Muscle of leg (tissue), 11 donors: ENCODE measurements around the gene TRIO. TPM values are rescaled to one million over a fixed set of nuclear protein-coding genes. Genes with fewer than 3 reads are reported as not detected.
A peak's percentile ranks its signal among the peaks of the same experiment; 100 is the strongest.

Experiments
- DNase-seq: peaks from one replicate; pipeline ENCODE4 v3.0.0; 2013
- H3K27ac ChIP-seq: one replicate; pipeline ENCODE4 v1.5.1; 2013; ENCODE audit warnings: mild to moderate bottlenecking, low read length, control low read depth
- H3K27me3 ChIP-seq: one replicate; pipeline ENCODE4 v1.6.1; 2013; ENCODE audit warnings: low read length; ENCODE audit not compliant: control insufficient read depth, insufficient read depth
- H3K36me3 ChIP-seq: one replicate; pipeline ENCODE4 v1.6.1; 2013; ENCODE audit warnings: low read length; ENCODE audit not compliant: control insufficient read depth, insufficient read depth
- H3K4me1 ChIP-seq: one replicate; pipeline ENCODE4 v1.6.1; 2013; ENCODE audit warnings: low read length; ENCODE audit not compliant: control insufficient read depth, insufficient read depth
- H3K4me3 ChIP-seq: one replicate; pipeline ENCODE4 v1.5.1; 2013; ENCODE audit warnings: low read length, control low read depth
- H3K9me3 ChIP-seq: replicated peaks from 2 replicates; pipeline ENCODE4 v1.6.1; 2013; ENCODE audit warnings: low read depth, low read length; ENCODE audit not compliant: control insufficient read depth
- WGBS: methylation state at CpG from one replicate; pipeline ENCODE4 v1.1.5; 2013; ENCODE audit warnings: missing lambda C conversion rate; ENCODE audit not compliant: insufficient coverage; 5-methylcytosine and 5-hydroxymethylcytosine counted together
- polyA plus RNA-seq, 8 donors: library from polyadenylated mRNA; unstranded; fragments of 120-200 nt; gene quantifications; one replicate each; pipeline versions ENCODE4 v1.2.1 to v1.2.3, GENCODE V29; 2013; ENCODE audit warnings: inconsistent platforms in 1 of 8, low replicate concordance in 1 of 8; ENCODE audit not compliant: insufficient read length in 8 of 8, insufficient read depth in 1 of 8
- total RNA-seq: library from RNA; stranded (reverse); fragments of 120-200 nt; gene quantifications from one replicate; pipeline ENCODE4 v1.2.4, GENCODE V29; 2013

Gene TRIO
- total and polyA plus RNA-seq, 9 donors, result 124 to 219 (median 168) TPM

DNA sequence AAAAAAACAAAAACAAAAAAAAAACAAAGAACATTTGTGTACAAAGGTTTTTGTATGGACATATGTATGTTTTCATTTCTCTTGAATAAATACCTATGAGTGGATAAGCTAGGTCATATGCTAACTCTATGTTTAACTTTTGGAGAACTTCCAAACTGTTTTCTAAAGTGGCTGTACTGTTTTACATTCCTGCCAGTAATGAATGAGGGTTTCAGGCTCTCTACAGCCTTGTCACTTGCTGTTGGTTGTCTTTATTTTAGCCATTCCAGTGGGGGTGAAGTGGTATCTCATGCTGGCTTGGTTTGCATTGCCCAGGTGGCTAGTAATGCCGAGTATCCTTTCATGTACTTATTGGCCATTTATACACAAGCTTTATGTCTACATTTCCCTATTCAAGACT, 9.1 kb upstream of the TRIO start:
- WGBS, result no CpG with 5 or more reads among the region's 1 CpG
- peaks cover 24% of the 10 kb centered on the region for H3K4me1 ChIP-seq
- DNase-seq, result no peak
- H3K36me3 ChIP-seq, result no peaks in the 10 kb centered on the region
- peaks cover 2% of the 10 kb centered on the region for H3K9me3 ChIP-seq
- no peak overlapping the region for H3K27ac ChIP-seq
- no peak overlapping the region for H3K4me3 ChIP-seq
- no peaks in the 10 kb centered on the region for H3K27me3 ChIP-seq

DNA sequence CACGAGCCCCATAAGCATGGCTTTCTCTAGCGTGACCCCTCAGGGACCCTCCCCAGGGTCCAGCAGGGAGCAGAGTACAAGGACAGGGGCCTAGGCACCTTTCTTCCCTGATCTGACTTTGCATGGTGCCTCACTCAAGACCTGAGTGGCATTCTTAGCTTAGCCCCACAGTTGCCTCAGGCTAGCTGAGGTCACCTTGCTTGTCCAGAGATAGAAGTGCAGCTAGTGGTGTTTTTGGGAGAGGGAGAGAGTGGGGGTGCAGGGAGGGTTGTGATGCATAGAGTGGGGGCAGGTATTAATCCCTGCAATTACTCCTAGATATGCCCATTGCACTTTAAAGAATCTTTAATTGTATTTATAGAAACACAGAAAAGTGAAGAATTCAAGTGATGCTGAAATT, 8.4 kb upstream of the TRIO start:
- Histone ChIP-seq H3K27me3 (no peaks in the 10 kb centered on the region), H3K9me3 (peaks cover 2% of the 10 kb centered on the region), H3K36me3 (no peaks in the 10 kb centered on the region), H3K4me3 (no peak overlapping the region), H3K4me1 (peaks cover 27% of the 10 kb centered on the region), H3K27ac (no peak overlapping the region)
- no peak for DNase-seq
- 84% methylated on average over 2 of the region's 2 CpGs for WGBS

DNA sequence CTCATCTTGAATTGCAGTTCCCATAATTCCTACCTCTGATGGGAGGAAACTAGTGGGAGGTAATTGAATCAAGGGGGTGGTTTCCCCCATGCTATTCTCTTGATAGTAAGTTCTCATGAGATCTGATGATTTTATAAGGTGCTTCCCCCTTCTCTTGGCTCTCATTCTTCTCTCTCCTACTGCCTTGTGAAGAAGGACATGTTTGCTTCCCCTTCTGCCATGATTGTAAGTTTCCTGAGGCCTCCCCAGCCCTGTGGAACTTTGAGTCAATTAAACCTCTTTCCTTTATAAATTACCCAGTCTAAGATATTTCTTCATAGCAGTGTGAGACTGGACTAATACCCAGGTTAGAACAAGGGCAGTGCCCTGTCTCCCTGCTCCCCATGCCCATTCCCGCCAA, 7.5 kb upstream of the TRIO start:
- no peak overlapping the region for H3K4me3 ChIP-seq
- no CpG with 5 or more reads among the region's 1 CpG for WGBS
- DNase-seq, result no peak
- peaks cover 2% of the 10 kb centered on the region for H3K9me3 ChIP-seq
- H3K36me3 ChIP-seq, result no peaks in the 10 kb centered on the region
- H3K27ac ChIP-seq, result no peak overlapping the region
- peaks cover 32% of the 10 kb centered on the region for H3K4me1 ChIP-seq
- H3K27me3 ChIP-seq, result no peaks in the 10 kb centered on the region

DNA sequence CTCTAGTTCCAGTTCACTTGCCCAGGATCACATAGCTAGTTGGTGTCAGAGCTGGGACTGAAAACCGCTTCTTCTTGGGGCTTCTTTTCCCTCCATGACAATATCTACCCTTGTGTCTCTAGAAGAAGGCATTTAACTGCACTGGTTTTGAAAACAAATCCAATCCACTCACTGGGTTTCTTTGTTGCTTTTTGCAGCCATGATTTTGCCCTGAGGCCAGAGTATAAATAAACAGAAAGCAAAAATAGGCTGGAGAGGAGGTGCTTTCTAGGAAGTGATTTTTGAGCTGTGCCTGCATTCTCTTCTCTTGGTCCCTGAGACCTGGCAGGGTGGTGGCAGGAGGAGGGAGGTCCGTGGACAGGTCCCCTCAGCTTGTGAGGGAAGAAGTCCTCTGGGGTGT, 6.9 kb upstream of the TRIO start:
- Histone ChIP-seq H3K27me3 (no peaks in the 10 kb centered on the region), H3K4me3 (no peak overlapping the region), H3K36me3 (no peaks in the 10 kb centered on the region), H3K9me3 (peaks cover 2% of the 10 kb centered on the region), H3K27ac (no peak overlapping the region), H3K4me1 (peaks cover 35% of the 10 kb centered on the region)
- WGBS, result 77% methylated on average over 2 of the region's 2 CpGs
- DNase-seq, result no peak

DNA sequence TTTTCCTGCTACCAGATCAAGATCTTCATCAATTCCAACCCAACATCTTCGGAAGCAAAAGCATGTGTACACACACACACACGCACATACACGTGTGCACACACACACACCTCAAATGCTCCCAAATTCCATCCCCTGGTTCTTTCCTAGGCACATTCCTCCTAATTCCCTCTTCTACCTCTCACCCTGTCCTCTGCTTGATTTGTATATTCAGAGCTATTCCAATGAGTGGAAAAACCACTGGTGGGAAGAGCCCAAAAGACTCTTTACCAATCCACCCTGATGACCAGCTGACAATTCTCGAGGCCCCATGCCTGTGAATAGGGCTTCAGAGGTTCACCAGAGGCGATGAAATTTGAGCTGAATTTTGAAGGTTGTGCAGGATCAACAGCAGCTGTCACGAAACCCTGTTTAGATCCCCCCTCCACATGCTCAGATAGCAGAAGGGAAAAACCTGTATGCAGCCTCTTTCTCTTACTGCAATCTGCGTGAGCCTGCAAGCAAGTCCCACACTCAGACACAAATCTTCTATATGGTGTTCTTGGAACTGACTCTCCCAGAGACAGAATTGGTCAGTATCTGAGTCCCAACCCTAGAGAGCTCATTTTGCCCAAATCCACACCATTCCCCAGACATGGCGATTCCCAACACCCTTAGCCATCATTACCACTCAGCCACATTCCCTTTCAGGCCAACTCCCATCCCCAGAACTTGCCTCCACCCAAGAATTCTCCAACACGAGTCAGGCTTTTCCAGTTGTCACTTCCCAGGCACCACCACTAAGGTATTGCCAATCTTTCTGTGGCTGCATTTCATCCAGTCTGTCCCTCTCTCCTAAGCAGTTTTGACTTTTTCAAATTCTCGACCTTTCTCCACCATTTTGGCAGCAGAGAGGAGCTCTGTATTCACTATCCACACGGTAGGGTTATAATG, 4.3 kb upstream of the TRIO start:
- 67% methylated on average over 6 of the region's 11 CpGs for WGBS
- H3K27ac ChIP-seq, result peak overlapping the region; percentile 89
- peaks cover 2% of the 10 kb centered on the region for H3K27me3 ChIP-seq
- H3K9me3 ChIP-seq, result peaks cover 2% of the 10 kb centered on the region
- peaks cover 40% of the 10 kb centered on the region for H3K4me1 ChIP-seq
- H3K4me3 ChIP-seq, result no peak overlapping the region
- H3K36me3 ChIP-seq, result no peaks in the 10 kb centered on the region
- DNase-seq, result peak; percentile 78

DNA sequence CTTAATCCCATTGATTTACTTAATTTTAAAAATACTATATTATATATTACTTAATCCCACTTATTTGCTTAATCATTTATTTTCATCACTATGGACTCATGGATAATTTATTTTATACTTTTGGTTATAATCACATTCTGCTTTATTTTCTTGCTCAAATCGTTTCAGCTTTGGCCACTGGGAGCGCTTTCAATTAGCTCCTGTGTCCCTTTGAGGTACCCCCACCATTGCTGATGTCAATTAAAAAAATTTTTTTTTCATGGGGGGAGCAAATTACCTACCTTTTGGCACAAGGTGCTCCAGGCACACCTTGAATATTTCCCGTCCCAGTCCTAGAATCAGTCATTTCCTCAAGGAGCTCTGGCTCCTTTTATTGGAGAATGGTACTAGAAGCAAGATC, 1.4 kb upstream of the TRIO start:
- no peak for DNase-seq
- no peaks in the 10 kb centered on the region for H3K36me3 ChIP-seq
- peaks cover 42% of the 10 kb centered on the region for H3K4me1 ChIP-seq
- no peaks in the 10 kb centered on the region for H3K9me3 ChIP-seq
- WGBS, result no CpG with 5 or more reads among the region's 3 CpGs
- H3K4me3 ChIP-seq, result no peak overlapping the region
- peak overlapping the region; percentile 52 for H3K27ac ChIP-seq
- H3K27me3 ChIP-seq, result peaks cover 2% of the 10 kb centered on the region

DNA sequence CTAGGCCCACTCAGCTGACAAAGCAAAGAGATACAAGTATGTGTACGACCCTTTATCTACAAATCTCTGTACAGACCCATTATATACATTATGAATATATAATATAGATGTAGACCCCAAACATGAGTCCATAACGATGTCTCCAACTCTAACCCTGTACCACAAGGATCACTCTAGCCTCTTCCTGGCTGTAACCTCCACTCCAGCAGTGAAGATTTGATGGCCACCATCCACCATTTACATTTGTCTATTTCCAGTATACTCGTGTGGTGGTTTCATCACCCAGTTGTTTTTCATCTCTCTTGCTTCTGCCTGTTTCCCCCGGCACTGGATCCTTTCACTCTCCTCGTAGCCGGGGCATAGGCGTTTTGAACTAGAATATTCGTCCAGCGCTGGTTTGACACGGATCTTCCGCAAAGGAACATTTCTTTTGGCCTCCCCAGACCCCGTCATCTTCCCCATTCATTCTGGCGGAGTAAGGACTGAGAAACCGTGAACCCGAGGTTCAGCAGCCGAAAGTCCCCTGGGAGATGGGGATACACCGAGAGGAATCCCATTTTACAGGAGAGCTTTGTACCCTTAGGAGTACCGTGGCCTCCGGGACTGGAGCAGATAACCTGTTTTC, 828 bp upstream of the TRIO start:
- Histone ChIP-seq H3K27ac (peak overlapping the region; percentile 85), H3K9me3 (no peaks in the 10 kb centered on the region), H3K4me3 (peak overlapping the region; percentile 72), H3K36me3 (no peaks in the 10 kb centered on the region), H3K4me1 (peaks cover 46% of the 10 kb centered on the region), H3K27me3 (peaks cover 2% of the 10 kb centered on the region)
- DNase-seq, result no peak
- WGBS, result 9% methylated on average over 15 of the region's 19 CpGs

DNA sequence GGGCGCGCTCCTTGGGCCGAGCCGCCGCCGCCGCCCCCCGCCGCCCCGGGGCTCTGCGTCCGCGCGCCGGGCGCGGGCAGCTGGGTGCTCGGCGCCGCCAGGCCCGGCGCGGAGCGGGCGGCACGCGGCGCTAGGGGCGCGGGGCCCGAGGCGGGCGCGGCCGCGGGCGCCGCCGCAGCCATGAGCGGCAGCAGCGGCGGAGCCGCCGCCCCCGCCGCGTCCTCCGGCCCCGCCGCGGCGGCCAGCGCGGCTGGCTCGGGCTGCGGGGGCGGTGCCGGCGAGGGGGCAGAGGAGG, 351 bp downstream of the TRIO start:
- Histone ChIP-seq H3K27ac (peak overlapping the region; percentile 83), H3K36me3 (no peaks in the 10 kb centered on the region), H3K9me3 (no peaks in the 10 kb centered on the region), H3K27me3 (peaks cover 2% of the 10 kb centered on the region), H3K4me3 (peak overlapping the region; percentile 93), H3K4me1 (peaks cover 50% of the 10 kb centered on the region)
- no peak for DNase-seq
- WGBS, result under 1% methylated on average over 59 of the region's 59 CpGs

DNA sequence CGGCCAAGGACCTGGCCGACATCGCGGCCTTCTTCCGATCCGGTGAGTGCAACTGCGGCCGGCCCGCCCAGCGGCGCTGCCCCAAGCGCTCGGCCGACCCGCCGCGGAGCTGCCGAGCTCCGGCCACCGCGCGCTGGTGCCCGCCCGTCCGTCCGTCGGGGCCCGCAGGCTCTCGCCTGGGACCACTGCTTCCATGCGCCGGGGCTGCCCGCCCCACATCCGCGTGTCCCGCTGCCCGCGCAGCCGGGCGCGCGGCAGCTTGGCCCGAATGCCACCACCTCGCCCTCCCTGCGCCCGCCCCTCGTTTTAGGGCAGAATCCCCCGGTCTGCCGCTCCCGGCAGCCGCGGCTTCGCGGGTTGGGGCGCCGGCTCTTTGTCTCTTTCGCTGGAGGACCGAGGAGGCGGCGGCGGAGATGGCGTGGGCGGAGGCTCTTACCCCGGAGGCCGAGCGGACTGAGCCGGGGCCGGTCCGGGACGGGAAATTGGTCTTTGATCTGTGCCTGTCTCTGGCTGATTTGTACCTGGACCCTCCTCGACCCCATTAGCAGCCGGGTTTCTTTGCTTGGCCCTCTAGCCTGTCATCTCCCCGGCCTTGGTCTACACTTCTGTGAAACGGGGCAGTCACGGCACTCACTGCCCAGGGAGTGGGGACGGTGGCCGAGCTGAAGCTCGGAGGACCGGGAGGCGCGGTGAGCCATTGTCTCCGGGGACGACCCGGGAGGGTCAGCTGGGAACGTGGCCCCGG, 871 bp downstream of the TRIO start:
- peaks cover 2% of the 10 kb centered on the region for H3K36me3 ChIP-seq
- peak overlapping the region; percentile 93 for H3K4me3 ChIP-seq
- peaks cover 50% of the 10 kb centered on the region for H3K4me1 ChIP-seq
- peak; percentile 53 for DNase-seq
- peak overlapping the region; percentile 83 for H3K27ac ChIP-seq
- no peaks in the 10 kb centered on the region for H3K9me3 ChIP-seq
- under 1% methylated on average over 85 of the region's 85 CpGs for WGBS
- H3K27me3 ChIP-seq, result peaks cover 2% of the 10 kb centered on the region
